ENCODE measurements around the gene TMEM94. TPM values are rescaled to one million over a fixed set of nuclear protein-coding genes. Genes with fewer than 3 reads are reported as not detected.

The TMEM94 gene
- total and polyA plus RNA-seq, 2 of the 13 experiments (the other 11 are each of a cell fraction or from before 2014, with no cell fraction given): 32.6 to 134 TPM

GRCh38 chr17:75447951-75448856 is 8.2 kb upstream of the TMEM94 start (continued):
- TF ChIP-seq ZBTB4 (CRISPR knock-in tag; IDR thresholded peaks at IDR 0.05; ENCODE audit: borderline replicate concordance): no peak
- peak; percentile 88 for TF ChIP-seq ZNF460 (CRISPR knock-in tag; IDR thresholded peaks at IDR 0.05; ENCODE audit: borderline replicate concordance)
- TF ChIP-seq ZNF124 (CRISPR knock-in tag; IDR thresholded peaks at IDR 0.05): no peak
- peak; percentile 39; the same call in 1 of the 2 replicates for TF ChIP-seq IKZF5 (CRISPR knock-in tag; IDR thresholded peaks at IDR 0.05)
- 0 out of 2 replicates have a peak, but pooled peaks have one; percentile 53 for TF ChIP-seq ZFP37 (CRISPR knock-in tag; IDR thresholded peaks at IDR 0.05; ENCODE audit: borderline replicate concordance)
- TF ChIP-seq NR2F6 (IDR thresholded peaks at IDR 0.05): peak; percentile 89
- TF ChIP-seq NR2F6 (CRISPR knock-in tag; IDR thresholded peaks at IDR 0.05): peak; percentile 92
- TF ChIP-seq RXRB (CRISPR knock-in tag; IDR thresholded peaks at IDR 0.05; ENCODE audit: borderline replicate concordance): peak; percentile 29; the same call in 1 of the 2 replicates
- no peak for TF ChIP-seq SMAD1 (CRISPR knock-in tag; IDR thresholded peaks at IDR 0.05; ENCODE audit: borderline replicate concordance, low read depth)
- peak; percentile 76; the same call in 1 of the 2 replicates for TF ChIP-seq ZMYM2 (CRISPR knock-in tag; IDR thresholded peaks at IDR 0.05)
- TF ChIP-seq HNF4G (IDR thresholded peaks at IDR 0.05; ENCODE audit: borderline replicate concordance, low read depth, low read length): no peak
- TF ChIP-seq HNF4G (CRISPR knock-in tag; IDR thresholded peaks at IDR 0.05; ENCODE audit: borderline replicate concordance, low read depth): no peak
- peak; percentile 40; the same call in 1 of the 2 replicates for TF ChIP-seq RXRA (CRISPR knock-in tag; IDR thresholded peaks at IDR 0.05)
- no peak for TF ChIP-seq KAT7 (CRISPR knock-in tag; IDR thresholded peaks at IDR 0.05; ENCODE audit: borderline replicate concordance)
- TF ChIP-seq ARHGAP35 (CRISPR knock-in tag; IDR thresholded peaks at IDR 0.05; ENCODE audit: borderline replicate concordance): no peak
- no peak for TF ChIP-seq ATF3 (CRISPR knock-in tag; IDR thresholded peaks at IDR 0.05)
- peak; percentile 74; the same call in 1 of the 2 replicates for TF ChIP-seq RARA (CRISPR knock-in tag; IDR thresholded peaks at IDR 0.05)
- TF ChIP-seq CBFB (CRISPR knock-in tag; IDR thresholded peaks at IDR 0.05): no peak
- TF ChIP-seq RCOR2 (CRISPR knock-in tag; IDR thresholded peaks at IDR 0.05): peak; percentile 51; the same call in 1 of the 2 replicates

All from HepG2 (cell line).